Uterus (tissue), 2 donors: ENCODE data around the gene MYCBPAP.

ENCODE experiments used
- POLR2A ChIP-seq, 2 donors: fragments of 450-650 bp; IDR thresholded peaks; one replicate each; pipeline ENCODE4 v1.6.1; 2016; ENCODE audit warnings: antibody characterized with exemption in 2 of 2, mild to moderate bottlenecking in 1 of 2, moderate library complexity in 1 of 2
- TF ChIP-seq, protein P1 (sequence below), 4 experiments: fragments of 200-600 bp in 2 of 4; fragments of 450-650 bp in 2 of 4; sonication (generic) in 2 of 4; IDR thresholded peaks; one replicate each; pipeline ENCODE4 v1.5.1; 2016 to 2019; ENCODE audit warnings: antibody characterized with exemption in 4 of 4, mild to moderate bottlenecking in 2 of 4, moderate library complexity in 1 of 4

DNA sequence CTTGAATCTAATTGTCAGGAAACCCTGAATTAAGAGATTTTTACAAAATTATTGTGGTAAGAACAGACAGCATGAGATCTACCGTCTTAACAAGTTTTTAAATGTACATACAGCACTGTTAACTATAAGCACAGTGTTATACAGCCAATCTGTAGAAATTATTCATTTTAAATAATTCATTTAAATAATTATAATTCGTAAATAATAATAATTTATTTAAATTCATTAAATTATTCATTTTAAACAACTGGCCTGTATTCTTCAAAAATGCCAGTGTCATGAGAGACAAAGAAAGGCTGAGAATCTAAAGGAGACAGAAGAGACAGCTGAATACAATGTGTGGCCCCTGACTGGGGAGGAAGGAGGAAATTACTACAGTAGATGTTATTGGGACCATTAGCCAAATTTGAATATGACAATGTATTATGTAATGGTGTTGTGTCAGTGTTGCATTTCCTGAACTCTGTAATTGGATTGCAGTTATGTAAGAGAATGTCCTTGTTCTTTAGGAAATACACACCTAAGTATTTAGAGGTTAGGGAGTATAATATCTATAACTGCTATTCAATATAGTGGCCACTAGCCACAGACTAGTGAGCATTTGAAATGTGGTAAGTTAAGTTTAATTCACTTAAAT is 27.3 kb upstream of the MYCBPAP start:
- TF ChIP-seq POLR2A (IDR thresholded peaks at IDR 0.05) = no peak
- TF ChIP-seq, protein P1, sequence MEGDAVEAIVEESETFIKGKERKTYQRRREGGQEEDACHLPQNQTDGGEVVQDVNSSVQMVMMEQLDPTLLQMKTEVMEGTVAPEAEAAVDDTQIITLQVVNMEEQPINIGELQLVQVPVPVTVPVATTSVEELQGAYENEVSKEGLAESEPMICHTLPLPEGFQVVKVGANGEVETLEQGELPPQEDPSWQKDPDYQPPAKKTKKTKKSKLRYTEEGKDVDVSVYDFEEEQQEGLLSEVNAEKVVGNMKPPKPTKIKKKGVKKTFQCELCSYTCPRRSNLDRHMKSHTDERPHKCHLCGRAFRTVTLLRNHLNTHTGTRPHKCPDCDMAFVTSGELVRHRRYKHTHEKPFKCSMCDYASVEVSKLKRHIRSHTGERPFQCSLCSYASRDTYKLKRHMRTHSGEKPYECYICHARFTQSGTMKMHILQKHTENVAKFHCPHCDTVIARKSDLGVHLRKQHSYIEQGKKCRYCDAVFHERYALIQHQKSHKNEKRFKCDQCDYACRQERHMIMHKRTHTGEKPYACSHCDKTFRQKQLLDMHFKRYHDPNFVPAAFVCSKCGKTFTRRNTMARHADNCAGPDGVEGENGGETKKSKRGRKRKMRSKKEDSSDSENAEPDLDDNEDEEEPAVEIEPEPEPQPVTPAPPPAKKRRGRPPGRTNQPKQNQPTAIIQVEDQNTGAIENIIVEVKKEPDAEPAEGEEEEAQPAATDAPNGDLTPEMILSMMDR (IDR thresholded peaks at IDR 0.05) = no peak
